NCI-H146 treated with DMSO at 0.1 percent for 48 hours (cell line): Measurements from ENCODE around the gene ARMC5.
A peak's percentile ranks its signal among the peaks of the same experiment; 100 is the strongest.

Source experiments
- DNase-seq: peaks from one replicate; lab custom pipeline; 2025; ENCODE audit not compliant: unreplicated experiment; lab: John Stamatoyannopoulos, UW

The ARMC5 gene

DNA sequence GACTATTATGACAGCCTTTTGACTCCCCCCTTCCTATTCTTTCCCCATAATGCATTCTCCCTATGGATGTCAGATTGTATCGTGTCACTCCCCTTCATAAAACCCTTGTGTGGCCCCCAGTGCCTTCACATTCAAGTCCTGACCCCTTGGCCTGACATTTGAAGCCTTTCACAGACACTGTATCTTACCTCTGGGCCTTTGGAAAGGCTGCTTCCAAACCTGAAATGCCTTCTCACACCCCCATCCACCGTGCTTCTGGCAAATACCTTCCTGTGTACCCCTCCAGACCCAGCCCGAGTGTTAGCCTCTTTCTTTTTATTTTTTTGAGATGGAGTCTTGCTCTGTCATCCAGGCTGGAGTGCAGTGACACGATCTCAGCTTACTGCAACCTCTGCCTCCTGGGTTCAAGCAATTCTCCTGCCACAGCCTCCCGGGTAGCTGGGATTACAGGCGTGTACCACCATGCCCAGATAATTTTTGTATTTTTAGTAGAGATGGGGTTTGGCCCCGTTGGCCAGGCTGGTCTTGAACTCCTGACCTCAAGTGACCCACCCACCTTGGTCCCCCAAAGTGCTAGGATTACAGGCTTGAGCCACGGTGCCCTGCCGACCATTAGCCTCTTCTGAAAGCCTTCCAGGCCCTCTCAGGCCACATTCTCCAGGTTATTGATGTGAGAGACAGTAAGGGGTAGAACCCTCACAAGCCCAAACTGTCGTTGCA, 2.1 kb downstream of the ARMC5 start:
- no peak for DNase-seq

DNA sequence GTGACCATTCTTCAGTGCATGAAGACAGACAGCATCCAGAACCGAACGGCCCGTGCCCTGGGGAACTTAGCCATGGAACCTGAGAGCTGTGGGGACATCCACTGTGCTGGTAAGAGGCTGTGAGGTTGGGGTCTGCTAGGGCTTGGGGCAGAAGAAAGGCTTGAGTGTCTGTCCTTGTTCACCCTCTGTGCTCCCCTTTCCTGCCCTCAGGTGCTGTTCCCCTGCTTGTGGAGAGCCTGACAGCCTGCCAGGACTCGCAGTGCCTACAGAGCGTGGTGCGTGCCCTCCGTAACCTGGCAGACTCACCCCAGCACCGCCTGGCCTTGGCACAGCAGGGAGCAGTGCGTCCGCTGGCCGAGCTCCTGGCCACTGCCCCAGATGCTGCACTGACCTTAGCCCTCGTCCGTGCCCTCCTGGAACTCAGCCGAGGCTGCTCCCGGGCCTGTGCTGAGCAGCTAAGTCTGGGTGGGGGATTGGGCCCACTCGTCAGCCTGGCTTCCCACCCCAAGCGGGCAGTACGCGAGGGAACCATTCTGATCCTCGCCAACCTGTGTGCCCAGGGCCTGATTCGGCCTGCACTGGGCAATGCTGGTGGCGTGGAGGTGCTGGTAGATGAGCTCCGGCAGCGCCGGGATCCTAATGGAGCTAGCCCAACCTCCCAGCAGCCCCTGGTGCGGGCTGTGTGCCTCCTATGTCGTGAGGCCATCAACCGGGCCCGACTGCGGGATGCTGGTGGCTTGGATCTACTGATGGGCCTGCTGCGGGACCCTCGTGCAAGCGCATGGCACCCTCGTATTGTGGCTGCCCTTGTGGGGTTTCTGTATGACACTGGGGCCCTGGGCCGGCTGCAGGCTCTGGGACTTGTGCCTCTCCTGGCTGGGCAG, 2.9 kb downstream of the ARMC5 start:
- DNase-seq, result no peak

DNA sequence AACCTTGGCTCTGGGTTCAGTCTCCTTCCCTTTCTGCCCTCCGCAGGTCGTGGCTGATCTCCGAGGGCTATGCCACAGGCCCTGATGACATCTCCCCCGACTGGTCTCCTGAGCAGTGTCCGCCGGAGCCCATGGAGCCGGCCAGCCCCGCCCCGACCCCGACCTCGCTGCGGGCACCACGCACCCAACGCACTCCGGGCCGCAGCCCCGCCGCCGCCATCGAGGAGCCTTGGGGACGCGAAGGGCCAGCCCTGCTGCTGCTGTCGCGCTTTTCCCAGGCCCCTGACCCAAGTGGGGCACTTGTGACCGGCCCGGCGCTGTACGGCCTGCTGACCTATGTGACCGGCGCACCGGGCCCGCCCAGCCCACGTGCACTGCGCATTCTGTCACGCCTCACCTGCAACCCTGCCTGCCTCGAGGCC, 5.1 kb downstream of the ARMC5 start:
- no peak for DNase-seq

DNA sequence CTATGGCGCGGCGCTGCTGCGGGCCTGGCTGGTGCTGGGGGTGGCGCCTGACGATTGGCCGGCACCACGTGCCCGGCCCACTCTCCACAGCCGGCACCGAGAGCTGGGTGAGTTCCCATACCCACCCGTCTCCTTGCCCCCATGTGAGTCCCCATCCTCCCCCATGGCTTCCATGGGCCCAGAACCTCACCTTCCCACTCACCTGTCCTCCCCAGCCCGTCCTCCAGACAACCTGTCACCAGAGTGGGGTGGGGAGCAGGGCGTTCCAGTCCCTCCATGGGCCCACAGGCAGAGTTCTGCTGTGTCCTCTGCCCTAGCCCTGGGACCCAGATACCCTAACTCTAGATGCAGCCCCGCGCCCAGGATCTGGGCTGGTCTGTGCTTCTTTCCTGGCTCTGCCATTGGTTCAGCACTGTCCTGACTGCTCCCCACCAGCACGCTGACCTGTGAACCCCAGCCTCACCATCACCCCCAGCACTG, 5.5 kb downstream of the ARMC5 start:
- no peak for DNase-seq

DNA sequence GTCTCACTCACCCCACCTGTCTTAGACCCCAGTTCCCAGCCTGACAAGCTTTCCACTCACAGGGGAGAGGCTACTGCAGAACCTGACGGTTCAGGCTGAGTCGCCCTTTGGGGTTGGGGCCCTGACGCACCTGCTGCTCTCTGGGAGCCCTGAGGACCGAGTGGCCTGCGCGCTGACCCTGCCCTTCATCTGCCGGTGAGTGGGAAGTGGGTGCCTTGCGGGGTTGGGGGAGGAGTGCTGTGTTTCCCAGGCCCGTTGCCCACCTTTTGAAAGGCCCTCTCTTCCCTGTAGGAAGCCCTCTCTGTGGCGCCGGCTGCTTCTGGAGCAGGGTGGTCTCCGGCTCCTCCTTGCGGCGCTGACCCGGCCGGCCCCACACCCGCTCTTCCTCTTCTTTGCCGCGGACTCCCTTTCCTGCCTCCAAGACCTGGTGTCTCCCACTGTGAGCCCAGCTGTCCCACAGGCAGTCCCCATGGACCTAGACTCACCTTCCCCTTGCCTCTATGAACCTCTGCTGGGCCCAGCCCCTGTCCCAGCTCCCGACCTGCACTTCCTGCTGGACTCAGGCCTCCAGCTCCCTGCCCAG, 6.6 kb downstream of the ARMC5 start:
- no peak for DNase-seq

DNA sequence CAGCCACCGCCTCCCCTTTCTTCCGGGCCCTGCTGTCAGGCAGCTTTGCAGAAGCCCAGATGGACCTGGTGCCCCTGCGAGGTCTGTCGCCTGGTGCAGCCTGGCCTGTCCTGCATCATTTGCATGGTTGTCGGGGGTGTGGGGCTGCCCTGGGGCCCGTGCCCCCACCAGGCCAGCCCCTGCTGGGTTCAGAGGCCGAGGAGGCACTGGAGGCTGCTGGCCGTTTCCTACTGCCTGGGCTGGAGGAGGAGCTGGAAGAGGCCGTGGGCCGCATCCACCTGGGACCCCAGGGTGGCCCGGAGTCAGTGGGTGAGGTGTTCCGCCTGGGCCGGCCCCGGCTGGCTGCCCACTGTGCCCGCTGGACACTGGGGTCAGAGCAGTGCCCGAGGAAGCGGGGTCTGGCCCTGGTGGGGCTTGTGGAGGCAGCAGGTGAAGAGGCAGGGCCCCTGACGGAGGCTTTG, 7.1 kb downstream of the ARMC5 start:
- no peak for DNase-seq

DNA sequence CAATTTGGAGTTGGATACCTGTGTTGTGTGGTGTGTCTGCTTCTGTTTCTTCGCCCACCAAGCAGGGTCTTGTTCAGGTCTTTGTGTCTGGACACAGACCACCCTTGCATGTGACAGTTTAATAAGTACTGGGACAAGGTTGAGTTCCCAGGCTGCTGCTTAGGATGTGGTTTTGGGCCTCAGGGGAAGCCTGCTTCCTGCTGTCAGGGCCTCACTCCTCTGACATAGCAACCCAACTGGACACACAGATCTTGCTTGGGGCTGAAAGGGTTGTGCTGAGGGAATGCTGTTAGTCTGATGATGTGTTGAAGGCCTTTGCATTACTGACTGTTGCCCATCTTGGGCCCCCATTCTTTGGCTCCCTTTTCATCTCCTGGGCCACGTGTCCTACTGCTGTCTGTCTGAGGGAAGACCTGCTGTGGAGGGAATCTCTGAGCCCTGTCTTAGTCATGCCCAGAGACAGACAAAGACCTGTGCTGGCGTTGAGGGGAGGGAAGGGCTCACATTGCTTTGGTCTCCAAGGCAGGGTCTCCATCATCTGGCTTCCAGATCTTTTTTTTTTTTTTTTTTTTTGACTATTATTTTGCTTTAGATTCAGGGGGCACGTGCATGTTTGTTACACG, 8.0 kb downstream of the ARMC5 start:
- DNase-seq, result no peak

DNA sequence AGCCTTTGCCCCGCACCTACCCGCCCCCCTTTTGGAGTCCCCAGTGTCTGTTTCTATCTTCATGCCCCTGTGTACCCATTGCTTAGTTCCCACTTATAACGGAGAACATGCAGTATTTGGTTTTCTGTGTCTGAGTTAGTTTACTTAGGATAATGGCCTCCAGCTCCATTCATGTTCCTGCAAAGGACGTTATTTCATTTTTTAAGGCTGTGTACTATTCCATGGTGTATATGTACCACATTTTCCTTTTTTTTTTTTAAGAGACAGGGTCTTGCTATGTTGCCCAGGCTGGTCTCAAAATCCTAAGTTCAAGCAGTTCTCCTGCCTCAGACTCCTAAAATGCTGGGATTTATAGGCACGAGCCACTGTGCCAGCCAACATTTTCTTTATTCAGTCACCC, 8.6 kb downstream of the ARMC5 start:
- no peak for DNase-seq

DNA sequence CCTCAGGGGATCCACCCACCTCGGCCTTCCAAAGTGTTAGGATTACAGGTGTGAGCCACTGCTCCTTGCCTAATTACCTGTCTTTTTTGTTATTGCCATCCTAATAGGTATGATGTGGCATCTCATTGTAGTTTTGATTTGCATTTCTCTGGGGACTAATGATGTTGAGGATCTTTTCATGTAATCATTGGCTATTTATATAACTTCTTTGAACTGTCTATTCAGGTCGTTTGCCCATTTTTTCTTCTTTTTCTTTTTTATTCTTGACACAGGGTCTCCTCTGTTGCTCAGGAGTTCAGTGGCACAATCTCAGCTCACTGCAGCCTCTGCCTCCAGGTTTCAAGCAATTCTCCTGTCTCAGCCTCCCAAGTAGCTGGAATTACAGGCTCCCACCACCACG, 11.3 kb downstream of the ARMC5 start:
- DNase-seq, result no peak

DNA sequence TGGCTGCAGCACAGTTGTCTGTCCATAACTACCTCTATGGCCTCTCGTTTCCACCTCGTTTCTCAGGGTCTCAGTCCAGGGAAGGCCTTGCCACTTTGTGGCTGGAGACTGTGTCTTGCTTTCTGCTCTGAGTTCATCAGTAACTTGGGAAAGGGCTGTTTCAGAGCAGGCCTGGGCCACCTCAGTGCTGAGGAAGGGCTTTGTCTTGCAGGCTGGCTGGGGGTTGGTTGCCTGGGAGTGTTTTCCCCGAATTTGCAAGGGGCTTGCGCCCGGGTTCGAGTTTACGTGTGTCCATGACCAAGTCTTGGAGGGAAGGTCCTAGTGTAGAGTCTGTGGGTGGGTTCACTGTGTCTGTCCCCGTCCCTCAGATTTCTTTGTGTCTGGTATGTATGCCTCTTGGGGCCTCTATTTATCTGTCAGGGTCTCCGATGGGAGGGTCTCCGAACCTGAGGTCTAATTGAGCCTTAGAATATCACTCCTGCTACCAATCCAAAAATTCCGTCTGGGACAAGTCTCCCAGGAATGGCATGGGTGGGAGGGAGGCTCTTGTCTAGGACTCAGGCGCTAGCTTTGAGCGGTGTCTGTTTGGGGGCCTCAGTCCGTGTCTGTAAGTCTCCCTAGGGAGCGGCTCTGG, 12.1 kb downstream of the ARMC5 start:
- no peak for DNase-seq

DNA sequence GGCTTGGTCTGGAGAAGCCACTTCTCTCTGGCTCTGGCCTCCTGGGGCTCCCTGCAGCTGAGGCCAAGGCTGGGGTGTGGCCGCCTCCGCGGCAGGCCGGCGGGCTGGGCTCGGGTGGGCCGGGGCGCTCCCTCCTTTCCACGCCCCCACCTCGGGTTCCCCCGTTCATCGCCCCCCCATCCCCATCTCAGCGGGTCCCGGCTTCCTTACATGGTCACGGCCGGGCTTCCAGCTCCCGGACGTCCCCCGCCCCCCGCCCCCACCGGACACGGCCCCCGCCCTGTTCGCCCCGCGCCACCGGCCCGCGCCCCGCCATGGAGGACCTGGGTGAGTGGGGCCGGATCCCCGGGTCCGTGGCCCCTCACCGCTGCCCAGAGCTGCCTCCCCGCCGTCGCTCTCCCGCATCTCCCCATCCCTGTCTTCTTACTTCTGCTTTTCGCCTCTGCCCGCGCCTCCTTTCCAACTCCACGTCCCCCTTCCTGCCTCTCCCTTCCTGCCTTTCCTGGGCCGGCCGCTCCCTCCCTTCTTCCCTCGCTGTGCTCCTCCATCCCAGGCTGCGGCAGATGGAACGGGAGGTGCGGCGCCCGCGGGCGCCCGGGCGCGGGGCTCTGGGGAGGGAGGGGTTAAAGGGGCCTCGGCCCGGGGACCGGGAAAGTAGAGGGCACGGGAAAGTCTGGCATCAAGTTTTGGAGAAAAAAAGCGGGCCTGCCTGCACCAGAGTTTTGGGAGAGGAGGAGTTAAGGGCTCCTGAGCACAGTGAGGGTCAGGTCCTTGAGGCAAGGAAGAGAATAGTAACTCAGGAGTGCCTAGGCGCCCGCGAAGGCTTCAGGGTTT, 12.8 kb downstream of the ARMC5 start, which contains the start of gene TGFB1I1:
Gene TGFB1I1 (plus strand): TSS at position 278 of the 834 bp plus-strand sequence. CDS start 37 bp downstream, at position 315.
- DNase-seq, result peak; percentile 15

DNA sequence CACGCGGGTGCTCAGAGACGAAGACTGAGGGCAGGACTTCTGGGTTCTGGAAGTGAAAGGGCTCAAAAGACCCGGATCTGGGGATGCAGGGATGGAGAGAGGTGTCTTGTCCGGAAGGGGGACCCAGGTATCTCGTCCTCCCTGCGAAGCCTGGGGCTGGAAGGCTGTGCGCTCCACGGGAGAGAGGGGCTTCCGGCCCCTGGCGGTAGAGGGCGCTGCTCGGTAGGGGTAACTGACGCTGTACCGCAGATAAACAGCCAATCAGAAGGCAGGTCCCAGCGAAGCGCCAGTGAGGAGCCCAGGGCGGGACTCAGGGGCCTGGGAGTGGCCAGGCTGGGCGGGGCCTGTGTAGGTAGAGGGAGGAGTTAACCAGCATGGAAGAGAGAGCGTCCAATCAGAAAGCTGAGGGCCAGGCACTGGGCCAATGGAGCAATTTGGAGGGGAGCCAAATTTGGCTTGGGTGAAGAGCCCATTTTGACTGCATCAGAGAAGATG, 13.5 kb downstream of the ARMC5 start:
- peak; percentile 64 for DNase-seq

DNA sequence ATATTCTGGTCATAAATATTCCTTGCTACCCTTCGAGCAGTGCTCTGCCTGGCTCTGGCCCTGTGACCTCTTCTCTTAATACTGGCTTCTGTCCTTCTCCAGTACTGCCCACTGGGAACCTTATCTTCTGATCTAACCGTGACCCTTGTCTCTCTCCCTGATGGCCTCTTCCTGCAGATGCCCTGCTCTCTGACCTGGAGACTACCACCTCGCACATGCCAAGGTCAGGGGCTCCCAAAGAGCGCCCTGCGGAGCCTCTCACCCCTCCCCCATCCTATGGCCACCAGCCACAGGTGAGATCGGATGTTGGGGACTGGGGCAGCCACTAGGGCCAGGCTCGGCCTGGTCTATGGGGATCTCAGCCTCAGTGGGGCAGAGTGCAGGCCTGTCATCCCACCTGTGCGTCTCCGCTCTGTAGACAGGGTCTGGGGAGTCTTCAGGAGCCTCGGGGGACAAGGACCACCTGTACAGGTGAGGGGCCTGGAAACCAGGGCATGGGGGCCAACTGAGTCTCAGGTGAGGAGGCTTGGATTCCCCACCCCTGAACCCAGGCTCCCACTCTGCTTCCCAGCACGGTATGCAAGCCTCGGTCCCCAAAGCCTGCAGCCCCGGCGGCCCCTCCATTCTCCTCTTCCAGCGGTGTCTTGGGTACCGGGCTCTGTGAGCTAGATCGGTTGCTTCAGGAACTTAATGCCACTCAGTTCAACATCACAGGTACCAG, 14.1 kb downstream of the ARMC5 start:
- no peak for DNase-seq

DNA sequence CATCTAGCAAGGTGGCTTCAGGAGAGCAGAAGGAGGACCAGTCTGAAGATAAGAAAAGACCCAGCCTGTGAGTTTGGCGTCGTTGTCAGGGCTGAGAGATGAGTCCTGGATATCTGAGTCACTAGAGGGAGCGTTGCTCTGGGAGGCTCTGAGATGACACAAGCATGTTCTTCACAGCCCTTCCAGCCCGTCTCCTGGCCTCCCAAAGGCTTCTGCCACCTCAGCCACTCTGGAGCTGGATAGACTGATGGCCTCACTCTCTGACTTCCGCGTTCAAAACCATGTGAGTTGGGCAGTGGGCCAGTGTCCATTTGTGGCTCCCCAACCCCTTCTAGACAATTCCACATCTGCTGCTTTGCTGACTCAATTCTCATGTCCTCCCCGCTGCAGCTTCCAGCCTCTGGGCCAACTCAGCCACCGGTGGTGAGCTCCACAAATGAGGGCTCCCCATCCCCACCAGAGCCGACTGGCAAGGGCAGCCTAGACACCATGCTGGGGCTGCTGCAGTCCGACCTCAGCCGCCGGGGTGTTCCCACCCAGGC, 14.9 kb downstream of the ARMC5 start:
- no peak for DNase-seq

DNA sequence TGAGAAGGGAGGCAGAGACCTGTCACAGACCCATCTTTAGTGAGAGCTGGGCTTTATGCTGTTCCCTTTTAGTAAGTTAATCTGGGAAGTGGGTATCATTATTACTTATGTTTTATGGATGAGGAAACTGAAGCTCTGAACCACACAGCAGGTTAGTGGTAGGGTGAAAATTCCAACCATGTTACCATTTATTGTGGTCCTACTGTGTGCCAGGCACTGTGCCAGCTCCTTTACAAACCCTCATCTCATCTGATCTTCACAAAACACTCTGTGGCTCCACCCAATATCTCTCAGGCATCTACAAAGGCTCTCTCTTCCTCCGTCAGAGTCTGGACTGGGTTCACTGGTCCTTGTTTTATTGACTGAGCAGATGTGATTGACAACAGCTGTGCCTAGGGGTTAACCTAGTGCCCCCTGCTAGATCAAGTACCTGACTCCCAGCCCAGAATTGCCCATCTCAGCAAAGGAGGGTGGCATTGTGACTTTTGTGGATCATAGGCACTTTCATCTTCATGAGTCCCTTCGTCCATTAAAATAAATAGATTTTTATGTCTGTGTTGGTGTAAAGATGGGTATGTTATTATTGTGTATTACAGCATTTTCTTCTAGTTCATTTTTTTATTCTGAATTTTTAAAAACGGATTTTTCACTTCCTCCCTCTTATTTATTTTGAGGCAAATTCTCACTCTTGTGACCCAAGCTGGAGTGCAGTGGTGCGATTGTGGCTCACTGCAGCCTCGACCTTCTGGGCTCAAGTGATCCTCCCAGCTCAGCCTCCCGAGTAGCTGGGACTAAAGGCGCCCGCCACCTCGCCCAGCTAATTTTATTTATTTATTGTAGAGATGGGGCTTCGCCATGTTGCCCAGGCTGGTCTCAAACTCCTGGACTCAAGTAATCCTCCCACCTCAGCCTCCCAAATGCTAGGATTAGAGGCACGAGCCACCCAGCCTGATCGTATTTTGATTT, 15.8 kb downstream of the ARMC5 start:
- DNase-seq, result no peak

DNA sequence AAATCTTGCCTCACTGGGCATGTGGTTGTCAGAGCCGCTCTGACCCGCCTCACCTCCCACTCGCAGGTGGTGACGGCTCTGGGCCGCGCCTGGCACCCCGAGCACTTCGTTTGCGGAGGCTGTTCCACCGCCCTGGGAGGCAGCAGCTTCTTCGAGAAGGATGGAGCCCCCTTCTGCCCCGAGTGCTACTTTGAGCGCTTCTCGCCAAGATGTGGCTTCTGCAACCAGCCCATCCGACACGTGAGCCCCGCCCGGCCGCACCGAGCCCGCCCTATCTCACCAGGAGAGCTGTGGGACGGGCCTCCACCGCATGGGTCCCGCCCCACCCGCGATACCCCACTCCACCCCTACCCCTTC, 16.6 kb downstream of the ARMC5 start:
- DNase-seq, result no peak

DNA sequence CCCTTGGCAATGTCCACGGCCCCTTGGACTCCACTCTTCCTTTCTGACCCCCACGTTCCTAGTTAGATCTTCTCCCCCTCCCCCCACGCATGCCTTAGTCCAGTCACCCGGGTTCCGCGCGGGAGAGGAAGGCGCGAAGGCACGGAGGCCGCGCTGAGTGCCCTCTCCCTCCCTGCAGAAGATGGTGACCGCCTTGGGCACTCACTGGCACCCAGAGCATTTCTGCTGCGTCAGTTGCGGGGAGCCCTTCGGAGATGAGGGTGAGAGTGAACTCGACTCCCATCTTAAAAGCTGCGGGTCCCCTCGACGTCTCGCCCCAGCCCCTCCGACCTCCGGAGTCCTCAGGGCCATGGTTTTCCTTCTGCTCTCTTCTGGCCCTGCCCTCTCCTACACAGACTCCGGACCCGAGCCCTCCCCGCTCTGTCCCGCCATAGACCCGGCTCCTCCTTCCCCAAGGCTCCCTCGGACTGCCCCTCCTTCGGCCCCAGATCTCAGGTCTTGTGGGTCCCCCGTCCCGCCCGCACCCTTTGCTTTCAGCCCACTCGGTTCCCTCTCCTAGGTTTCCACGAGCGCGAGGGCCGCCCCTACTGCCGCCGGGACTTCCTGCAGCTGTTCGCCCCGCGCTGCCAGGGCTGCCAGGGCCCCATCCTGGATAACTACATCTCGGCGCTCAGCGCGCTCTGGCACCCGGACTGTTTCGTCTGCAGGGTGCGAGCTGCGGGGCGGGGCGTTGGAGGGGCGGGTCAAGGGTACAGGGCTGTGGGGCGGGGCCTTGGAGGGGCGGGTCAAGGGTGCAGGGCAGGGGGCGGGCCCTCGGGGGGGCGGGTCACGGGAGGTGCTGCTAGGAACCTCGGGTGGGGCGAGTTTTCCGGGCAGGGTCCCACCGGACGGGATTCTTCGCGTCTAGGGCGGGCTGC, 17.3 kb downstream of the ARMC5 start:
- DNase-seq, result no peak
